ENCODE measurements around the gene OGFRL1.

The OGFRL1 gene

GRCh38 chr6:71349976-71350615, 61.5 kb downstream of the OGFRL1 start:
- no peak overlapping the region for H3K4me3 ChIP-seq (ENCODE audit: low read depth, low read length)
- TF ChIP-seq, protein P1, sequence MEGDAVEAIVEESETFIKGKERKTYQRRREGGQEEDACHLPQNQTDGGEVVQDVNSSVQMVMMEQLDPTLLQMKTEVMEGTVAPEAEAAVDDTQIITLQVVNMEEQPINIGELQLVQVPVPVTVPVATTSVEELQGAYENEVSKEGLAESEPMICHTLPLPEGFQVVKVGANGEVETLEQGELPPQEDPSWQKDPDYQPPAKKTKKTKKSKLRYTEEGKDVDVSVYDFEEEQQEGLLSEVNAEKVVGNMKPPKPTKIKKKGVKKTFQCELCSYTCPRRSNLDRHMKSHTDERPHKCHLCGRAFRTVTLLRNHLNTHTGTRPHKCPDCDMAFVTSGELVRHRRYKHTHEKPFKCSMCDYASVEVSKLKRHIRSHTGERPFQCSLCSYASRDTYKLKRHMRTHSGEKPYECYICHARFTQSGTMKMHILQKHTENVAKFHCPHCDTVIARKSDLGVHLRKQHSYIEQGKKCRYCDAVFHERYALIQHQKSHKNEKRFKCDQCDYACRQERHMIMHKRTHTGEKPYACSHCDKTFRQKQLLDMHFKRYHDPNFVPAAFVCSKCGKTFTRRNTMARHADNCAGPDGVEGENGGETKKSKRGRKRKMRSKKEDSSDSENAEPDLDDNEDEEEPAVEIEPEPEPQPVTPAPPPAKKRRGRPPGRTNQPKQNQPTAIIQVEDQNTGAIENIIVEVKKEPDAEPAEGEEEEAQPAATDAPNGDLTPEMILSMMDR (IDR thresholded peaks at IDR 0.05; ENCODE audit: control insufficient read depth, extremely low read depth, insufficient read depth): no peak
- no peak for DNase-seq (ENCODE audit: low read depth)

GRCh38 chr6:71351190-71351589, 62.6 kb downstream of the OGFRL1 start:
- no peak for DNase-seq (ENCODE audit: low read depth)
- TF ChIP-seq, protein P1 (IDR thresholded peaks at IDR 0.05; ENCODE audit: control insufficient read depth, extremely low read depth, insufficient read depth): no peak
- no peak overlapping the region for H3K4me3 ChIP-seq (ENCODE audit: low read depth, low read length)
